Activated CD4-positive, alpha-beta T cell treated with anti-CD3 and anti-CD28 coated beads for 24 hours (primary cell): ENCODE data around the gene IL27RA.

Experiments
- DNase-seq, 2 donors: peaks; one replicate each; pipeline ENCODE4 v3.0.0-alpha.2; 2020; ENCODE audit warnings: low read depth in 2 of 2

IL27RA gene

GRCh38 chr19:14088634-14089411, 57.3 kb downstream of the IL27RA start:
- DNase-seq: no peak

- DNase-seq: no peak
These were observed 57.8 kb downstream of the IL27RA start for GRCh38 chr19:14089412-14089661.

- no peak for DNase-seq
These were observed 58.3 kb downstream of the IL27RA start for GRCh38 chr19:14089662-14090508.

GRCh38 chr19:14090509-14091080, 59.0 kb downstream of the IL27RA start, which contains the start of gene SAMD1:
SAMD1 (minus strand) TSS chr19:14090751.
- peak; percentile 76 to 84 for DNase-seq

DNA sequence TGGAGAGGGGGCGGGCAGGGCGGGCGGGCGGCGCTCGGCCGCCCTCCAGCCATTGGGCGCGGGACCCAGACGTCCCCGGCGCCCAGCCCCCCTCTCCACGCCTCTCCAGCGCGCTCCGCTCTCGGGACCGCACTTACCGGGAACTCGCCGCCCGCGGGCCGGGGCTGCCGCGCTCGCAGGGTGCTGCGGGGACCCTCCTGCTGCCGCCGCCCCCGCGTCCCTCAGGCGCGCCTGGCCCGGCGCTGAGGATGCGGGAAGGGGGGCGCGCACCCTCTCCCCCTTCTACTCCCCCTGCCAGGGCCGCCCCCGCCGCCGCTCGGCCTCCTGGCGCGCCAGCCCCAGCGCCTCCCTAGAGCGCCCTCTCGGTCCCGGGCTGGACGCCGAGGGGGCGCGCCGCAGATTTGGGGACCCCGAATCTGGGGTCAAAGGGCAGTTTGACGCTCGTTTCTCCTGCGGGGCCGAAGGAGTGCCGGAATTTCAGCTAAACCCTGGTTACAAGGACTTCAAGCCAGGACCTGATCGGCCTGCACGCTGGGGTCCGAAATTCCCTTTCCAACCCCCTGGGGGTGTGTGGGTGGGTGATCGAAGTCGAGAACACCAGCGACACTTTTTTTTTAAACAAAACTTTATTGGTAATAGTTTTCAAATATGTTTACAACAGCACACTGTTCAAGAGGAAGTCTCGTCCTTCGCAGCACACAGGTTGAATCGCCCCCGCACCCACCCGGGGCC, 59.7 kb downstream of the IL27RA start:
- DNase-seq: peak in 1 of 2 donors; percentile 61

DNA sequence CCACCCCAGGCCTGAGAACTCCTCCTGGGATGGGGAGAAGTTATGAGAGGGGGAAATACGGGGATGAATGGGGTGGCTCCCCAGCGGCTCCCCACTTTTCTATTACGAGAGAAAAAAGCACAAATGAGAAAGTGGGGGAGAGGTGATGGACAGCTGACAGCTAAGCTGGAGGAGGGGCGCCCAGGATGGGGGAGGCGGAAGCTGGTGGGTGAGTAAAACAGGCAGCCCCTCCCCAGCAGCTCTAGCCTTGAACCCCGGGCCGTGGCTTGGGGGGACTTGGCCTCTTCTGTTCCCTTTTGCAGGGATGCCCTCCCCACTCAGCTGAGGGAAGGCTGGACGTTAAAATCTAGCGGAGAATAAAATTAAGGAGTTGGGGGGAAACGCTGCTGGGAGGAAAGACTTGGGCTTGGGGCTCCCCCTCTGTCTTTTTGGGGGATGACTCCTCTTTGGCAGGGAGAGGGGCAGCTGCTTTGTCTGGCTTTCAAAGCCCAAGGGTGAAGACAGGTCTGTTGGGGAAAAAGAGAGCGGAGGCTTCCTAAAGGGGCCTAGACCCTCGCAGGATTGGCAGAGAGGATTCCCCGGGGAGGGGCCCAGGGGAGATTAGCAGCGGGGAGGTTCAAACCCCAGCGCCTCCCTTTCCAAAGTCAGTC, 60.4 kb downstream of the IL27RA start:
- DNase-seq: no peak

DNA sequence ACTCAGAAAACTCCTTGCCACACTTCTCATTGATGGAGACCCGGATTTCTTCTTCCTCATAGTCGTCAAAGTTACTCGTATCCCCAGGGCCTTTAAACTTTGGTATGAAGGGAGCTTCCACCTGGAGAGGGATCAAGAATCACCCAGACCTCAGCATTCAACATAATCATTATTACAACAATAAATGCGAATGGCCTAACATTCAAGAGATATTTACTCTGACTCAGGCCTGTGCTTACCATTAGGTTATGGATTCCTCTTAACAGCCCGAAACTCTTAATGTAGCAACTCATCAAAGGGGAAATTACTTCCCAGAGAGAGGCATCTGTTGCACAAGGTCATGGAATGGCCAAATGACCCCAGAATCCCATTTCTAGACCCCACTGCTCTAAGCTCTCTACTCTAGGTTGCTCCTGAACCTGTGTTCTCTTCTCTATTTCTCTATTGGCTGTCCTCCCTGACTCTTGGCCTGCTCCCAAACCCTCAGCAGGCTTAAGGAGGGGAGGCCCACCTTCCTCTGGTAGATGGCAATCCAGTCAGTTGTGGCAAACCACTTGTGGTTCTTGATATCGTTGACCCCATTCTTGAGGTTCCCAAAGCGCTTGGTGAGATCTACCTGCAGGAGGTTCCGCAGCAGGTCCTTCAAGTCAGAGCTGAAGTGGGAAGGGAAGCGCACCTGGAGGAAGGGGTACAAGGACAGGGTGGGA, 61.7 kb downstream of the IL27RA start:
- no peak for DNase-seq

DNA sequence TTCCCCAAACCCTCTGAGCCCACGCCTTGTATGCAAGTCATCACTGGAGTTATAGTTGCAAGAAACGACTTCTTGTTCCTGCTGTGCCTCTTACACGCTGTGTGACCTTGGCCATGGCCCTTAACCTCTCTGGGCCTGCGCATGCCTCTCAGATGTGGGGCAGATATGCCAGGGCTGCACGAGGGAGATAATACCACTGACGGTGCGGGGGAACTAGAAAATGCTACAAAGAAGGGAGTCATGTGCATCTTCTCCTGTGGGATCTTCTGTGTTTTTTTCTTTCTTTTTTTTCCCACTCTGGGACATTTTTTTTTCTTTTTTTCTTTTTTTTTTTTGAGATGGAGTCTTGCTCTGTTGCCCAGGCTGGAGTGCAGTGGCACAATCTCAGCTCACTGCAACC, 63.3 kb downstream of the IL27RA start:
- DNase-seq: no peak

DNA sequence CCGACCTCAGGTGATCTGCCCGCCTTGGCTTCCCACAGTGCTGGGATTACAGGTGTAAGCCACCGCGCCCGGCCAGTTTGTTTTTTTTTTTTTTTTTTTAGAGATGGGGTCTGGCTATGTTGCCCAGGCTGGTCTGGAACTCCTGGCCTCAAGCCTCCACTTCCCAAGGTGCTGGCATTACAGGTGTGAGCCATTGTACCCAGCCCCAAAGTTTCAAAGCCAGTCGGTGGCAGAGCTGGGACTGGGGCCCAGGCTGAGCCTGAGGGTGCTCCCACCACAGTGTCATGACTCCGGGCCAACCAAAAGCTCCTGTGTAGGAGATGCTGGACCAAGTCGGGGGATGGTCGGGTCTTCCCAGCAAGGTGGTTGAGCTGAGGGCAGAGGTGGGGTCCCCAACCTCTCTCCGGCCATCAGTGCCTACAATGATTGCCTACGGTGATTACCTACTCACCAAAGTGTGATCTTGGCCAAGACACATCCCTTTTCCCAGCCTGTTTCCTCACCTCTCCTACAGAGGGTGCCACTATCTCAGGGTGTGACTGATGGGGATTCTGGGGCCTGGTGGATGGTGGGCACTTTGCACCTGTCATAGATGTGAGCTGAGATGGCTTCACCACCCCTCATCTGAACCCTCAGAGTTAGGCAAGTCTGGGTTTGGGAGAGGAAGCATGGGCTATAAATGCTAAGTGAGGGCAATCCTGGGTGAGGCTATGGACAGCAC, 64.9 kb downstream of the IL27RA start:
- DNase-seq: no peak

- DNase-seq: no peak
These were observed 66.1 kb downstream of the IL27RA start for GRCh38 chr19:14097532-14098151.

DNA sequence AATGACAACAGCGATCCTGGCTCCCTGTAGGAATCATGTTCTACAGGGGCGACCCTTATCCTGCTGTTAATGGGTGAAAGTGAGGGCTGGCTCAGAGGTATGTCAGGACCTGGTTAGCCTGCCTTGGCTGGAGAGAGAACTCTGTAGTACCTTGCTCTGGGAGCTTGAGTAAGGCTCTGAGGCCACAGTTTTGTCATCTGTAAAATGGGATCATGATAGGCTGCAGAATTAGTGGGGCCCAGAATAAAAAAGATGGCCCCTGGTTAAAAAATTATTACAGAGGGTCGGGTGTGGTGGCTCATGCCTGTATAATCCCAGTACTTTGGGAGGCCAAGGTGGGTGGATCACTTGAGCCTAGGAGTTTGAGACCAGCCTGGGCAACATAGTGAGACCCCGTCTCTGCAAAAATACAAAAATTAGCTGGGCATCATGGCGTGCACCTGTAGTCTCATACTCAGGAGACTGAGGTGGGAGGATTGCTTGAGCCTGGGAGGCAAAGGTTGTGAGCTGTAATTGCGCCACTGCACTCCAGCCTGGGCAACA, 69.5 kb downstream of the IL27RA start:
- no peak for DNase-seq

GRCh38 chr19:14102102-14102696, 70.6 kb downstream of the IL27RA start:
- DNase-seq: no peak

DNA sequence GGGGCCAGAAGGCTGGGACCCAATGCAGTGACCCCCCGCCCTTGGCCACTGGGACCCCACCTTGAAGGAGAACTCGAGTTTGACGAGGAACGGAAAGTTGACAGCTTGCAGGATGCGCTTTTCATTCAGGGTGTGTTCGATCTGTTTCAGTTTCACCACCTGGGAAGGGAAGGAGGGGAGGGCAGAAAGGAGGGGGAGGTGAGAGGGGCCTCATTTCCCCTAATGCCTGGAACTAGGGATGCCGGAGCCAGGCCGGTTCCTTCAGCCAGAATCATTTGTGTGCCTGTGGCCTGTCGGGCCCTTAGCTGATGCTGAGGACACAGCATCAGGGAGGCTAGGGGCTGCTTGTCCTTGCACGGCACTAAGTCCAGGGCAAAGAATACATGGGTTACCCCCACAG, 71.2 kb downstream of the IL27RA start:
- DNase-seq: no peak
